Tibial nerve (tissue), 3 donors: ENCODE data around the gene CNOT6.

Experiments used
- CTCF ChIP-seq, 5 experiments: fragments of 200-600 bp in 3 of 5; fragments of 450-650 bp in 2 of 5; sonication (generic) in 3 of 5; IDR thresholded peaks; one replicate each; pipeline ENCODE4 v1.5.1; 2016 to 2019; ENCODE audit warnings: antibody characterized with exemption in 5 of 5, mild to moderate bottlenecking in 3 of 5, moderate library complexity in 2 of 5
- POLR2A ChIP-seq, 2 donors: fragments of 450-650 bp; IDR thresholded peaks; one replicate each; pipeline ENCODE4 v1.6.1; 2017; ENCODE audit warnings: antibody characterized with exemption in 2 of 2, mild to moderate bottlenecking in 2 of 2, moderate library complexity in 2 of 2

GRCh38 chr5:180604271-180604670, 110.1 kb downstream of the CNOT6 start:
- TF ChIP-seq POLR2A (IDR thresholded peaks at IDR 0.05) (no peak), CTCF (IDR thresholded peaks at IDR 0.05) (no peak)
